ENCODE results near the gene CRTAC1. TPM values are rescaled to one million over a fixed set of nuclear protein-coding genes. Genes with fewer than 3 reads are reported as not detected.

Gene CRTAC1
- total and polyA plus RNA-seq, 9 of the 15 experiments (the other 6 are each of a cell fraction or from before 2014, with no cell fraction given), result not detected

DNA sequence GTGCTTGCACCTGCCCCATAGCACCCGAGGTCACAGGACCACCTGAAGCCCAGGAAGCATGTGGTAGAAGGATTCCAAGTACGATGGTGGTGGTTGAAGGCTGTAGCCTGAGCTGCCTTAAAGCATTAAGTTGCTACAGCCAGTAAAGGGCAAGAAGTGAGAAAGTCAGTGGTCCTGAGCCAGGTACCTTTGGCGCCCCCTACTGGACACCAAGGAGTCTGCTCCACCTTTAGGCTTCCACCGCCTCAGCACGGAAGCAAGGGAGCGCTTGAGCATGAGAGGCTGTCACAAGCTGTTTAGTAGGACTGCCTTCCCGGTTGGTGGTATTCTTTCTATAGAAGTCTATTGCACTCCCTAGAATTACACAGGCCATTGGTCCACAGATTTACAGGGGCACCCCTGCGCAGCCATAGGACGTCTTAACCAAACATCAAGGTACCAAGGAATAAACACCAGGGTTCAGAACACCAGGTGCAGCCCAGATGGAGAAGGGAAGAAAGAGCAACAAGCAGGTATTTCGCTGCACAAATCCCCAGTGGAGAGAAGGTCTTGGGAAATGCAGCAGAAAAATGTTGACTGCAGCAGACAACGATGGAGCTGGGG is 2.2 kb downstream of the CRTAC1 start (continued):
- TF ChIP-seq, protein P1, sequence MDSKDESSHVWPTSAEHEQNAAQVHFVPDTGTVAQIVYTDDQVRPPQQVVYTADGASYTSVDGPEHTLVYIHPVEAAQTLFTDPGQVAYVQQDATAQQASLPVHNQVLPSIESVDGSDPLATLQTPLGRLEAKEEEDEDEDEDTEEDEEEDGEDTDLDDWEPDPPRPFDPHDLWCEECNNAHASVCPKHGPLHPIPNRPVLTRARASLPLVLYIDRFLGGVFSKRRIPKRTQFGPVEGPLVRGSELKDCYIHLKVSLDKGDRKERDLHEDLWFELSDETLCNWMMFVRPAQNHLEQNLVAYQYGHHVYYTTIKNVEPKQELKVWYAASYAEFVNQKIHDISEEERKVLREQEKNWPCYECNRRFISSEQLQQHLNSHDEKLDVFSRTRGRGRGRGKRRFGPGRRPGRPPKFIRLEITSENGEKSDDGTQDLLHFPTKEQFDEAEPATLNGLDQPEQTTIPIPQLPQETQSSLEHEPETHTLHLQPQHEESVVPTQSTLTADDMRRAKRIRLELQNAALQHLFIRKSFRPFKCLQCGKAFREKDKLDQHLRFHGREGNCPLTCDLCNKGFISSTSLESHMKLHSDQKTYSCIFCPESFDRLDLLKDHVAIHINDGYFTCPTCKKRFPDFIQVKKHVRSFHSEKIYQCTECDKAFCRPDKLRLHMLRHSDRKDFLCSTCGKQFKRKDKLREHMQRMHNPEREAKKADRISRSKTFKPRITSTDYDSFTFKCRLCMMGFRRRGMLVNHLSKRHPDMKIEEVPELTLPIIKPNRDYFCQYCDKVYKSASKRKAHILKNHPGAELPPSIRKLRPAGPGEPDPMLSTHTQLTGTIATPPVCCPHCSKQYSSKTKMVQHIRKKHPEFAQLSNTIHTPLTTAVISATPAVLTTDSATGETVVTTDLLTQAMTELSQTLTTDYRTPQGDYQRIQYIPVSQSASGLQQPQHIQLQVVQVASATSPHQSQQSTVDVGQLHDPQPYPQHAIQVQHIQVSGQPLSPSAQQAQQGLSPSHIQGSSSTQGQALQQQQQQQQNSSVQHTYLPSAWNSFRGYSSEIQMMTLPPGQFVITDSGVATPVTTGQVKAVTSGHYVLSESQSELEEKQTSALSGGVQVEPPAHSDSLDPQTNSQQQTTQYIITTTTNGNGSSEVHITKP (IDR thresholded peaks at IDR 0.05; ENCODE audit: partially characterized antibody), result no peak
- TF ChIP-seq, protein P2, sequence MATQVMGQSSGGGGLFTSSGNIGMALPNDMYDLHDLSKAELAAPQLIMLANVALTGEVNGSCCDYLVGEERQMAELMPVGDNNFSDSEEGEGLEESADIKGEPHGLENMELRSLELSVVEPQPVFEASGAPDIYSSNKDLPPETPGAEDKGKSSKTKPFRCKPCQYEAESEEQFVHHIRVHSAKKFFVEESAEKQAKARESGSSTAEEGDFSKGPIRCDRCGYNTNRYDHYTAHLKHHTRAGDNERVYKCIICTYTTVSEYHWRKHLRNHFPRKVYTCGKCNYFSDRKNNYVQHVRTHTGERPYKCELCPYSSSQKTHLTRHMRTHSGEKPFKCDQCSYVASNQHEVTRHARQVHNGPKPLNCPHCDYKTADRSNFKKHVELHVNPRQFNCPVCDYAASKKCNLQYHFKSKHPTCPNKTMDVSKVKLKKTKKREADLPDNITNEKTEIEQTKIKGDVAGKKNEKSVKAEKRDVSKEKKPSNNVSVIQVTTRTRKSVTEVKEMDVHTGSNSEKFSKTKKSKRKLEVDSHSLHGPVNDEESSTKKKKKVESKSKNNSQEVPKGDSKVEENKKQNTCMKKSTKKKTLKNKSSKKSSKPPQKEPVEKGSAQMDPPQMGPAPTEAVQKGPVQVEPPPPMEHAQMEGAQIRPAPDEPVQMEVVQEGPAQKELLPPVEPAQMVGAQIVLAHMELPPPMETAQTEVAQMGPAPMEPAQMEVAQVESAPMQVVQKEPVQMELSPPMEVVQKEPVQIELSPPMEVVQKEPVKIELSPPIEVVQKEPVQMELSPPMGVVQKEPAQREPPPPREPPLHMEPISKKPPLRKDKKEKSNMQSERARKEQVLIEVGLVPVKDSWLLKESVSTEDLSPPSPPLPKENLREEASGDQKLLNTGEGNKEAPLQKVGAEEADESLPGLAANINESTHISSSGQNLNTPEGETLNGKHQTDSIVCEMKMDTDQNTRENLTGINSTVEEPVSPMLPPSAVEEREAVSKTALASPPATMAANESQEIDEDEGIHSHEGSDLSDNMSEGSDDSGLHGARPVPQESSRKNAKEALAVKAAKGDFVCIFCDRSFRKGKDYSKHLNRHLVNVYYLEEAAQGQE (IDR thresholded peaks at IDR 0.05; ENCODE audit: borderline replicate concordance), result peak; percentile 51; the same call in 1 of the 2 replicates
- TF ChIP-seq, protein P2 (CRISPR knock-in tag; IDR thresholded peaks at IDR 0.05; ENCODE audit: low read depth), result no peak
- TF ChIP-seq CREB5 (CRISPR knock-in tag; IDR thresholded peaks at IDR 0.05) (no peak), NCOA4 (IDR thresholded peaks at IDR 0.05; ENCODE audit: partially characterized antibody) (no peak), KHSRP (IDR thresholded peaks at IDR 0.05) (no peak), SNRNP70 (optimal IDR thresholded peaks at IDR 0.05; ENCODE audit: low read depth, low read length) (no peak), ZNF830 (CRISPR knock-in tag; IDR thresholded peaks at IDR 0.05) (no peak), ZNF174 (CRISPR knock-in tag; IDR thresholded peaks at IDR 0.05) (no peak), RFX7 (CRISPR knock-in tag; IDR thresholded peaks at IDR 0.05) (no peak)
